Calu3 (cell line): ENCODE measurements around the gene OR51B6. TPM values are rescaled to one million over a fixed set of nuclear protein-coding genes. Genes with fewer than 3 reads are reported as not detected.
"Not testable (repeated sequence)": the region's sequence is repeated elsewhere in the genome, so short reads cannot be mapped to it uniquely, and the experiment has no call there.

Source experiments
- BruUV-seq: library from RNA; stranded (reverse); fragments of 400-500 nt; replicated peaks from 2 replicates; lab custom pipeline; 2021; lab: Mats Ljungman, UMichigan
- CTCF ChIA-PET: fragments of 300-600 bp; sonication (Branson Sonifier 250); formaldehyde crosslinking; loops from one replicate; lab custom pipeline; 2022; ENCODE audit warnings: antibody characterized with exemption; lab: Charles Lee
- DNase-seq: peaks from one replicate; pipeline ENCODE4 v3.0.0; 2022
- H3K27ac Mint-ChIP-seq: one replicate; pipeline ENCODE4 v1.8.0; 2022; ENCODE audit warnings: mixed read lengths; ENCODE audit not compliant: unreplicated experiment
- H3K27me3 Mint-ChIP-seq: one replicate; pipeline ENCODE4 v1.8.0; 2022; ENCODE audit warnings: mixed read lengths; ENCODE audit not compliant: unreplicated experiment
- H3K36me3 Mint-ChIP-seq: one replicate; pipeline ENCODE4 v1.8.0; 2022; ENCODE audit warnings: mild to moderate bottlenecking, moderate library complexity, mixed read lengths; ENCODE audit not compliant: insufficient read depth, unreplicated experiment
- H3K4me1 Mint-ChIP-seq: one replicate; pipeline ENCODE4 v1.8.0; 2022; ENCODE audit warnings: mild to moderate bottlenecking, low read depth, mixed read lengths; ENCODE audit not compliant: unreplicated experiment
- H3K4me3 Mint-ChIP-seq: one replicate; pipeline ENCODE4 v1.8.0; 2022; ENCODE audit warnings: mild to moderate bottlenecking, low read depth, moderate library complexity, mixed read lengths; ENCODE audit not compliant: unreplicated experiment
- H3K9me3 Mint-ChIP-seq: one replicate; pipeline ENCODE4 v1.8.0; 2022; ENCODE audit warnings: low read depth, mixed read lengths; ENCODE audit not compliant: unreplicated experiment
- CTCF ChIP-seq: fragments of 200-600 bp; IDR thresholded peaks from one replicate; pipeline ENCODE4 v1.8.0; 2022; ENCODE audit warnings: antibody characterized with exemption; ENCODE audit not compliant: unreplicated experiment
- intact Hi-C: fragments of 100-400 bp; cut with micrococcal nuclease; formaldehyde crosslinking; loops from one replicate; pipeline ENCODE4 v1.10.0; 2022; ENCODE audit not compliant: unreplicated experiment
- total RNA-seq: library from RNA; stranded (reverse); gene quantifications from 2 replicates; pipeline ENCODE4 v1.2.3, GENCODE V29; 2022

The OR51B6 gene
- total RNA-seq, 1 experiment from 2014 or later: not detected

- intact Hi-C loops: no loop called here
- no TSS peak for BruUV-seq
- no peak for TF ChIP-seq CTCF
- CTCF ChIA-PET: no interaction called here
- Mint-ChIP-seq H3K27ac (no peak overlapping the region), H3K36me3 (no peaks in the 10 kb centered on the region), H3K4me1 (no peaks in the 10 kb centered on the region), H3K9me3 (no peaks in the 10 kb centered on the region), H3K4me3 (no peak overlapping the region), H3K27me3 (peaks cover 49% of the 10 kb centered on the region)
- DNase-seq: no peak
Observed at GRCh38 chr11:5345831-5346230, 5.5 kb upstream of the OR51B6 start.

GRCh38 chr11:5348551-5349194 is 2.6 kb upstream of the OR51B6 start:
- intact Hi-C loops: no loop called here
- no peak for TF ChIP-seq CTCF
- Mint-ChIP-seq H3K27ac (no peak overlapping the region), H3K9me3 (no peaks in the 10 kb centered on the region), H3K36me3 (no peaks in the 10 kb centered on the region), H3K27me3 (peaks cover 37% of the 10 kb centered on the region), H3K4me3 (no peak overlapping the region), H3K4me1 (no peaks in the 10 kb centered on the region)
- CTCF ChIA-PET: no interaction called here
- no peak for DNase-seq
- no TSS peak for BruUV-seq

GRCh38 chr11:5349550-5349949 is 1.8 kb upstream of the OR51B6 start:
- CTCF ChIA-PET: no interaction called here
- H3K27me3 Mint-ChIP-seq: peaks cover 30% of the 10 kb centered on the region
- intact Hi-C loops: no loop called here
- no peaks in the 10 kb centered on the region for H3K4me1 Mint-ChIP-seq
- no peak for TF ChIP-seq CTCF
- no peaks in the 10 kb centered on the region for H3K9me3 Mint-ChIP-seq
- H3K36me3 Mint-ChIP-seq: no peaks in the 10 kb centered on the region
- no TSS peak for BruUV-seq
- no peak for DNase-seq
- H3K27ac Mint-ChIP-seq: no peak overlapping the region
- H3K4me3 Mint-ChIP-seq: no peak overlapping the region

GRCh38 chr11:5356031-5356430 is 4.7 kb downstream of the OR51B6 start:
- intact Hi-C loops, H3K4me3 Mint-ChIP-seq, BruUV-seq, H3K27ac Mint-ChIP-seq, CTCF ChIA-PET, H3K27me3 Mint-ChIP-seq, H3K36me3 Mint-ChIP-seq, DNase-seq, H3K4me1 Mint-ChIP-seq, H3K9me3 Mint-ChIP-seq: not testable (repeated sequence)

GRCh38 chr11:5362017-5362625 is 10.8 kb downstream of the OR51B6 start:
- intact Hi-C loops: no loop called here
- no peak for DNase-seq
- H3K36me3 Mint-ChIP-seq: no peaks in the 10 kb centered on the region
- CTCF ChIA-PET: no interaction called here
- no peak overlapping the region for H3K4me3 Mint-ChIP-seq
- H3K27me3 Mint-ChIP-seq: peaks cover 20% of the 10 kb centered on the region
- no peaks in the 10 kb centered on the region for H3K4me1 Mint-ChIP-seq
- peaks cover 7% of the 10 kb centered on the region for H3K9me3 Mint-ChIP-seq
- no TSS peak for BruUV-seq
- TF ChIP-seq CTCF: no peak
- H3K27ac Mint-ChIP-seq: no peak overlapping the region
